ENCODE data around the gene LGALS3BP.
A peak's percentile ranks its signal among the peaks of the same experiment; 100 is the strongest.

The LGALS3BP gene

GRCh38 chr17:78937561-78937960 lies 42.2 kb downstream of the LGALS3BP start:
- DNase-seq (ENCODE audit: low spot score), result no peak

DNA sequence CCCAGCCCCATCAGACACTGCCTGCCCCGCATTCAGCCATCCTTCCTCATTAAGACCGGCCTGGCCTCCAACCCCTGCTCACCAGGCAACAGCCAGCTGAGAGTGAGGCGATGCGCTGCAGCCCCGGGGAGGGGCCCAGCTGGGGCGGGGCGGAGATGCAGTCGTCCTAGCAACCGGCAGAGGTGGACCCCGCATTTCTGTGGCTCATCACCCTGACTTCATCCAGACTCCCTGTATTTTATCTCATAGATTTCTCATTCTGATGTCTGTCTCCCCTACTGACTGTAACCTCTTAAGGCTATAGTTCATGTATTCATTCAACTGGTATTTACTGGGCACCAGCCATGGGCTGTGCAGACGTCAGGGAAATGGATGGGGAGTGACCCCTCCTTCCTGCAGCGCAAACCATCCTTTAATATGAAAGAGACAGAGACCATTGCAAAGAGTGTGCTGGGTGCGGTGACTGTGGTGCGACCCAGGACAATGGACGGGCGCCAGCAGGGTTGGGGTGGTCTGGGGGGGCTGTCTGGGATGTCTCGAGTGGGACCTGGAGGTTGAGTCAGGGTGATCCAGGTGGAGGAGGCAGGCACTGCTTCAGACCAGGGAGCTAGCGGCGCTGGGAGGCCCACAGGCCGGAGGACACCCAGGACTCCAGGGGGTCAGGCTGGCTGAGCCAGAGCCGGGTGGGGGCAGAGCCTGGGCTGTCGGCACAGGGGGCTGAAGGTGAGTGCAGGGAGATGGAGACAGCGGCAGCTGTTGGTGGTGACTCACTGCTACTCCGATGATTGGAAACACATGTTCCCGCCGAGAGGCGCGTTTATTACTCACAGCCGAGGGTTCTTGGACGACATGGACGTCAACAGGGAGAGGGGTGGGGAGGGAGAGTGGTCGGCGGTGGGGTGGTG lies 44.1 kb downstream of the LGALS3BP start:
- peak; percentile 74 for DNase-seq (ENCODE audit: low spot score)

GRCh38 chr17:78934681-78935418 lies 44.9 kb downstream of the LGALS3BP start:
- no peak for DNase-seq (ENCODE audit: low spot score)

- peak; percentile 35 for DNase-seq (ENCODE audit: low spot score)
These were observed 45.7 kb downstream of the LGALS3BP start for GRCh38 chr17:78933959-78934568.

DNA sequence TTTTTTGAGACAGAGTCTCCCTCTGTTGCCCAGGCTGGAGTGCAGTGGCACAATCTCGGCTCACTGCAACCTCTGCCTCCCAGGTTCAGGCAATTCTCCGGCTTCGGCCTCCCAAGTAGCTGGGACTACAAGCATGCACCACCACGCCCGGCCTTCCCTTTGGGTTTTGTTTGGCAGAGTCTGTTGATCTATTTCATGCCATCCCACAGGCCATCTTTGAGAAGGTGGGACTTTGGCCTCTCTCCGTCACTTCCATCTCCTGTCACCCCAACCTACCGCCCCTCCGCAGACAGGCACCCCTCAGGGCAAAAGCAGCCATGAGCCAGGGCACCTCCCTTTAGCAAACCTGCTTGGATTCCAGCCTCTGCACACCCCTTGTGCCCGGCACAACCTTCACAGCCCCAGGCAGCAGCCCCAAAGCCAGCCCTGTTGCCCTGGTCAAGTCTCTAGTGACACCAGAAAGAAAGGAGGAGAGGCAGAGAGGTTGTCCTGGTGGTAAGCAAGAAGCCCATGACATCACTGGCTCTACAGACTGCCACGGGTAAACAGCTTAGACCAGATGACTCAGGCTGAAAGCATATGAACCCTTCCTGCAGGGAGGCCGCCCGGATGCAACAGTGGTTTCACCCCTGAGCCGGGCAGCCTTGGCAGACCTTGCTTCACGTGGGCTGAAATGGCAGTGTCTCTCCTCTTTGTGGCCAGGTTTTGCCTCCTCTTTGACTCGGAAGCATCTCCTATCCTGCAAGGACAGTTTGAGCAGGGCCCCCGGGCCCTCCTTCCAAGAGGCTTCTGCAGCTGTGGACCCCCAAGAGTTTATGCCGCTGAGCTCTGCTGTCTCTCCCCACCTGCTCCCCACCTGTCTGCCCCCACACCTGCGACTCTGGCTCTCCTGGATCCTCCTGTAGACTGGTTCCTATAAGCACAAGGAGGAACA lies 46.4 kb downstream of the LGALS3BP start:
- peak; percentile 87 for DNase-seq (ENCODE audit: low spot score)

- DNase-seq (ENCODE audit: low spot score), result no peak
These were observed 49.6 kb downstream of the LGALS3BP start for GRCh38 chr17:78929908-78930775.

DNA sequence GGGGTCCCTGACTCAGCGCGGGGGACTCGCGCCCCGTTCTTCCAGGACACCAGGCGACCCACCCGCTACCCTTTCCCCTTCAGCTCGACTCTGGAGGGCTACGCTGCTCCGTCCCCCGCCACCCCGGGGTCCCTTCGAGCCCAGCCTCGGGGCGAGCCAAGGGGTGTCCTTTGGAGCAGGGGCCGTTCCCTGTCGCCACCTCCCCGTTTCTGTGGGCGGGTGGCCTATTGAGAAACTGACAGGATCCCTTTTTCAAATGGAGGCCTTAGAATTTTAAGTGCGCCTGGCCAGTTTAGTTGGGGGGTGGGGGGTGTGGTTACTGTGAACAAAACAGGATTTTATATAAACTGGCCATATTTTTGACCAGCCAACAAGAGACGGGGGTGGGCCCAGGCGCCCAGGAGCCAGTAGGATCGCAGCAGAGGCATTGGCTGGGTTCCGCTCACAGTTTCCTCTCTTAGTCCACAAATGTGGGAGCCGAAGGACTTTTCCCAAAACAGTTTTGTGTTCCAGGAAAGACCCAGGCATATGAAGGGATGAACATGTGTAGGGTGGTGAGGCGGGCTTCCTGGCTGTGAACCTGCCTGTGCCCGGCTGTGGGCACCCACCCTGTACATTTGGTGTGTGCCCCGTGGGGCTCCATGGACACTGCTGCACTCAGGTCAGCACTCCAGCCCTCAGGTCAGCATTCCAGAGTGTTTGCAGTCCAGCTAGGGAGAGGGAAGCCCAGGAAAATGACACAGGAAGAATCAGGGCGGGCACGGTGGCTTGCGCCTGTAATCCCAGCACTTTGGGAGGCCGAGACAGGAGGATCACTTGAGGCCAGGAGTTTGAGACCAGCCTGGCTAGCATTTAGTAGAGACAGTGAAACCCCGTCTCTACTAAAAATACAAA lies 53.8 kb downstream of the LGALS3BP start:
- no peak for DNase-seq (ENCODE audit: low spot score)

DNA sequence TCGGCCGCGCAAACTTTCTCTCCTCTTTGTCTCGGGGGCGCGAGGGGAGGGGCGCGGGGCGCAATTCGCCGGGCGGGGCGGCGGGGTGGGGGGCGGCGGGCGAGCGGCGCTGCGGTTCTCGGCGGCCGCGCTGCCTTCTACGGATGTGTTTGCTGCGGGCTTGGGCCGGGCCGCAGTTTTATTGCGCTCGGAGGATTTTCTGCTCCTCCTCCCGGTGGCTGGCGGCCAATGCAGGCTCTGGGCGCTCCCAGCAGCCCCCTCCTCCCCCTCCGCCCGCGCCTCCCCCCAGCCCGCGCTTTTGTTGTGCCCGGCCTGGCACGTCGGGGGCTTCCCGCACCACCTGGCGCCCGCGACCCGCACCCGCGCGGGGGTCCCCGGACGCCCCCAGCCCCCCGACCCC lies 54.5 kb downstream of the LGALS3BP start, which contains the start of gene TIMP2:
TIMP2 (minus strand) TSS at position 154 of the 400 bp plus-strand sequence. CDS start 299 bp downstream, outside the sequence.
- no peak for DNase-seq (ENCODE audit: low spot score)

DNA sequence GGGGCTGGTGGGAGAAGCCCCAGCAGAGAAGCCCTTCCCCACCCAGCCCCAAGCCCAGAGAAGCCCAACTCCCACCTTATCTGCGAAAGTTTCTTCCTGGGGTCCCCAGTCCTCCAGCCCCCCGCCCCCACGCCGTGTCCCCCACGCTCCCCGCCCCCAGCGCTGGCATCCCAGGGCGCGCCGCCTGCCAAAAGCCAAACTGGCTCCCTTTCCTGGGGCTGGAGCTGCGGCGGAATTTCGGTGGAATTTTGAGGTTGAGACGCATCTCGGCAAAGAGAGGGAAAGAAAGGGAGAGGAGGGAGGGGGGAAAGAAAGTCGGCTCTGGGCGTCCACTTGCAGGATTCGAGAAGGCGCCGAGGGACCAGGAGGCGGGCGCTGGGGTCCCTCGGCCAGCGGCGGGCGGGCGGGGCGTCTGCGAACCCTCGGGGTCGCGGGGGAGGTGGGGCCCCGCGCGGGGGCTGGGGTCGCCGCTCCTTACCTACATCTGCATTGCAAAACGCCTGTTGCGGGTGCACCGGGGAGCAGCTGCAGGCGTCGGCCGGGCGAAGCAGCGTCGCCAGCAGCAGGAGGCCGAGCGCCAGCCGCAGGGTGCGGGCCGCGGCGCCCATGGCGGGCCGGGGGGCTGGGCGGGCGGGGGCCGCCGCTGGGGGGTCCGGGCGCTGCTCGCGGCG lies 55.1 kb downstream of the LGALS3BP start:
- no peak for DNase-seq (ENCODE audit: low spot score)

DNA sequence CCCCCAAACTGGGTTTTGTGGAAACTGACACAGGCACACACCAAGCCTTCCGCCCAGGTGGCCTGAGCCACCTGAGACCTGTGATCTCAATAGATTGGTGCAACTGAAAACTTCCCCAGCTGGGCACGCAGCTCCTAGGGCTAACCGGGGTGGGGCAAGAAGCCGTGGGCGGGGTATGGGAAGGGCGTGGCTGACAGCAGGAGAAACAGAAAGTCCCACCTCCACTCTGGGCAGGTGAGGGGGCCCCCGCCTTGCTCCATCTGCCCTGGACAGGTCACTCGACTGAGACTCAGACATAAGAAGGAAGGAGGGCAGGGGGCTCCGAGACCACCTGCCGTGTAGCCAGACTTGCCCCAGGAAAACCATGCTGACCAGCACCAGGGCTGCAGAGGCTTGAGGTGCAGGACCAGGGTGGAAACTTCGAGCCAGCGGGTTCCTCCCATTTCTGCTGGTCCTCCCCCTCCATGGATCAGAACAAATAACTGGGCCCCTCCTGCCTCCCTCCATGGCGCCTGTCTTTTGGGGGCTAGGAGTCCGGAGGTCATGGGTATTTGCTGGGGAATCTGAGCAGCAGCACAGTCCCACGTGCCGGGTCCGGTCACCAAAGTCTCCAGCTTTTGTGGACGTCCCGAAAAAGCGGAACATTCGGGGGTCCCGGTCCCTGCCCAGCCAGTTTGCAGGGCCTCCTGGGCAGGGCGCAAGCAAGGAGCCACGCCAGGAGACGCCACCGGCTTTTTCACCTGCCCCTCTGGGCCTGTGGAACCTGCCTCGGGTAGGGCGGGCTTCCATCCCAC lies 55.9 kb downstream of the LGALS3BP start:
- DNase-seq (ENCODE audit: low spot score), result no peak

DNA sequence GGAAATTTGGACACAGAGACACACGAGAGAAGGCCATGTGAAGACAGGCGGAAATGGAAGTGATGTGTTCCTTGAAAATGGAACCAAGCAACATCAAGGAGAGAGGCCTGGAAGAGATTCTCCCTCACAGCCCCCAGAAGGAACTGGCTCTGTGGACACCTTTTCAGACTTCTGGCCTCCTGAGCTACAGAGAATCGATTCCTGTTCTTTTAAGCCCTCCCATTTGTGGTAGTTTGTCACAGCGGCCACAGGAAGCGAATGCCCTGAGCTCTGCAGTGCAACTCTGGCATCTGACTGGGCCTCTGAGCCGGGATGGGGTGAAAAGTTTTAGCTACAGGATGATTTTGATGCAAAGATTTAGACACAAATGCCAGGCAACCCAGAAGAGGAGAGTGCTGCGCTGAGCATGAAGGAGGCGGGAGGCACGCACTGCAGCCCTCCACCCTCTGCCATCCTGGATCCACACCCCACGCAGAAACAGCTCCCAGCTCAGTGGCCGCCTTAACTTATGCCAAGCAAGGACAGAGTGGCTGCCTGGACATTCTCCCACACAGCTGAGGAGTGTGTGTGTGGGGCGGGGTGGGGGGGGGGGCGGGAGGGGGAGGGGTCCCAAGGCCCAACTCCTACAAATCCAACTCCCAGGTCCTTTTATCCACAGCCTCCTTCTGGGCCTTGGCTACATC lies 56.8 kb downstream of the LGALS3BP start:
- DNase-seq (ENCODE audit: low spot score), result no peak

DNA sequence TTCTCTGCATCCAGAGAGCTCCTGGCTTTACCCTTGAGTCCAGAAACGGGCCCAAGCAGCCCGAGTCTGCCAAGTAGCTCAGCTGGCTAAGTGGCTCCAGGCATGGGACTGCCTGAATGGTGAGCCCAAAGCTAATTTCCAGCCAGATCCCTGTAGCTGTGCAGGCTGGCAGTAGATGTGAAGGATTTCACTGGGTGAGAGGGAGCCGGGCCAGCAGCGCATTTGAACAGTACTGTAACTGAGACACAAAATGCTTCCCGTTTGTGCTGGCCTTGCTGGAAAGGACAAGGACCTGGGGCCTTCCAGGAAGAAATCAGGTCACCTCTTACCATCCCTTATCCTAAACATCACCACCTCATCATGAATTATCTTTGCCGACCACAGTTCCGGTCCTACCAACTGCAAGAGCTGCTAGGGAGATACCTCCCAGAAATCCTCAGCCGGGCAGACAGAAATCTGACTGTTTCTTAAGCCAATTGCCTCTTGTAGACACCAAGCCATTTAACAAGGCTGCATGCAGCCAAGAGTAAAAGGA lies 58.2 kb downstream of the LGALS3BP start:
- no peak for DNase-seq (ENCODE audit: low spot score)

All from RKO (cell line).